Panc1 (cell line): ENCODE results near the gene SMIM27. TPM values are rescaled to one million over a fixed set of nuclear protein-coding genes. Genes with fewer than 3 reads are reported as not detected.

ENCODE experiments used
- total RNA-seq: library from RNA; stranded (reverse); gene quantifications from one replicate; pipeline ENCODE4 v1.2.1, GENCODE V29; 2021; ENCODE audit not compliant: unreplicated experiment

The SMIM27 gene
- total RNA-seq, 1 experiment from 2014 or later, result 14.3 TPM

Other genes with a start within 250 kb of the SMIM27 start
- gene ACO1, start 167.7 kb upstream of the SMIM27 start, total RNA-seq, result 49.3 TPM
- gene RIGI, start 26.1 kb upstream of the SMIM27 start, total RNA-seq, result 27.7 TPM
- gene TOPORS, start 259 bp downstream of the SMIM27 start, total RNA-seq, result 21.2 TPM
- gene NDUFB6, start 20.8 kb downstream of the SMIM27 start, total RNA-seq, result 85.3 TPM
- gene TAF1L, start 83.3 kb downstream of the SMIM27 start, total RNA-seq, result not detected
- gene TMEM215, start 231.2 kb downstream of the SMIM27 start, total RNA-seq, result not detected